ENCODE results near the gene AMOTL1. TPM values are rescaled to one million over a fixed set of nuclear protein-coding genes. Genes with fewer than 3 reads are reported as not detected.

AMOTL1 gene
- total and polyA plus RNA-seq, 2 of the 8 experiments (the other 6 are each of a cell fraction or from before 2014, with no cell fraction given): 9.0 to 27.6 TPM

- no peak overlapping the region for H3K4me2 ChIP-seq (ENCODE audit: insufficient read depth in 1 of 2, low read depth in 2 of 2, low read length in 2 of 2)
- H3K79me2 ChIP-seq (ENCODE audit: control insufficient read depth in 1 of 2, insufficient read depth in 2 of 2, low read length in 2 of 2): no peaks in the 10 kb centered on the region
- no peaks in the 10 kb centered on the region for H4K20me1 ChIP-seq (replicated peaks in 1 of 2; ENCODE audit: control insufficient read depth in 1 of 2, insufficient read depth in 2 of 2, low read length in 2 of 2)
- H3K18ac ChIP-seq (ENCODE audit: extremely low read depth, low read length): no peak overlapping the region
- H3K36me3 ChIP-seq (ENCODE audit: control insufficient read depth in 2 of 4, insufficient read depth in 4 of 4, low read length in 3 of 4): no peaks in the 10 kb centered on the region
- H3K14ac ChIP-seq (ENCODE audit: insufficient read length): no peak overlapping the region
- no peaks in the 10 kb centered on the region for H3K9me3 ChIP-seq (ENCODE audit: insufficient read depth in 2 of 2, low read depth in 1 of 2, low read length in 1 of 2)
- no peak overlapping the region for H4K8ac ChIP-seq (ENCODE audit: extremely low read depth, insufficient read depth, low read length)
- peaks cover 0 to 3% (median 0%) of the 10 kb centered on the region in 4 experiments; a peak in 2 of 7 replicates for H3K4me1 ChIP-seq (replicated peaks in 1 of 4; ENCODE audit: control insufficient read depth in 3 of 4, insufficient read depth in 4 of 4, low read length in 3 of 4)
- ChIA-PET CTCF (ENCODE audit: partially characterized antibody) (interaction anchor here (0.6 to 8.1 kb wide), 5 partner anchors 10 to 124 kb away, joined by 3 to 95 read pairs (median 6); no protein-coding TSS in a partner anchor), POLR2A (ENCODE audit: partially characterized antibody) (interaction anchor here (0.6 to 1.8 kb wide), 3 partner anchors 10 to 132 kb away, joined by 3 to 5 read pairs (median 4); no protein-coding TSS in a partner anchor)
- H2BK12ac ChIP-seq (ENCODE audit: low read depth, low read length): no peak overlapping the region
- H2BK5ac ChIP-seq (ENCODE audit: low read depth, low read length): no peak overlapping the region
- H3K23me2 ChIP-seq (ENCODE audit: low read depth, low read length): no peaks in the 10 kb centered on the region
- H3K23ac ChIP-seq (ENCODE audit: insufficient read length): no peak overlapping the region
- H3K27ac ChIP-seq (ENCODE audit: low read depth, low read length): no peak overlapping the region
- H3K27me3 ChIP-seq (replicated peaks in 1 of 4; ENCODE audit: control insufficient read depth in 3 of 4, extremely low read depth in 1 of 4, insufficient read depth in 3 of 4, low read length in 3 of 4): peaks cover 0 to 4% (median 3%) of the 10 kb centered on the region in 4 experiments; a peak in 6 of 7 replicates
- TF ChIP-seq TAF1 (IDR thresholded peaks at IDR 0.05; ENCODE audit: low read depth, low read length): no peak
- DNase-seq (ENCODE audit: low read depth in 1 of 2, low spot score in 2 of 2): no peak
- no peak overlapping the region for H4K5ac ChIP-seq (ENCODE audit: insufficient read length, low read depth, low read length)
- H2BK15ac ChIP-seq (ENCODE audit: low read length): no peak overlapping the region
- H2BK120ac ChIP-seq (replicated peaks; ENCODE audit: low read depth, low read length): no peak overlapping the region
- no peaks in the 10 kb centered on the region for H3K79me1 ChIP-seq (ENCODE audit: low read depth, low read length)
- no peak for FAIRE-seq
- no peak overlapping the region for H3K9ac ChIP-seq (replicated peaks in 1 of 4; ENCODE audit: extremely low read depth in 1 of 4, low read depth in 3 of 4, low read length in 3 of 4)
- 95% methylated on average over 3 of the region's 3 CpGs; no CpG with 5 or more reads in 1 of the 2 experiments for WGBS, 2 experiments (ENCODE audit: extremely low coverage in 1 of 2, insufficient coverage in 1 of 2, insufficient read length in 1 of 2, insufficient replicate concordance in 2 of 2, low coverage in 1 of 2, low lambda C conversion rate in 2 of 2, missing lambda C conversion rate in 1 of 2)
- H3K4ac ChIP-seq (replicated peaks; ENCODE audit: insufficient read length, low read depth, low read length): no peak overlapping the region
- no peak overlapping the region for H3K4me3 ChIP-seq (ENCODE audit: extremely low read depth in 1 of 4, insufficient read depth in 2 of 4, low read depth in 3 of 4, low read length in 4 of 4)
- H2AK5ac ChIP-seq (ENCODE audit: low read depth, low read length): no peak overlapping the region
- H2AFZ ChIP-seq (ENCODE audit: low read length): no peak overlapping the region
- H3K56ac ChIP-seq (replicated peaks; ENCODE audit: insufficient read length, low read depth, low read length): no peak overlapping the region
- no peak overlapping the region for H4K91ac ChIP-seq (replicated peaks; ENCODE audit: insufficient read length, low read length)
- H2BK20ac ChIP-seq (ENCODE audit: low read length): no peak overlapping the region
Observed at GRCh38 chr11:94746721-94747120, 21.4 kb upstream of the AMOTL1 start.
